Measurements from ENCODE around the gene IFT81.
"Not testable (repeated sequence)": the region's sequence is repeated elsewhere in the genome, so short reads cannot be mapped to it uniquely, and the experiment has no call there.

Gene IFT81

DNA sequence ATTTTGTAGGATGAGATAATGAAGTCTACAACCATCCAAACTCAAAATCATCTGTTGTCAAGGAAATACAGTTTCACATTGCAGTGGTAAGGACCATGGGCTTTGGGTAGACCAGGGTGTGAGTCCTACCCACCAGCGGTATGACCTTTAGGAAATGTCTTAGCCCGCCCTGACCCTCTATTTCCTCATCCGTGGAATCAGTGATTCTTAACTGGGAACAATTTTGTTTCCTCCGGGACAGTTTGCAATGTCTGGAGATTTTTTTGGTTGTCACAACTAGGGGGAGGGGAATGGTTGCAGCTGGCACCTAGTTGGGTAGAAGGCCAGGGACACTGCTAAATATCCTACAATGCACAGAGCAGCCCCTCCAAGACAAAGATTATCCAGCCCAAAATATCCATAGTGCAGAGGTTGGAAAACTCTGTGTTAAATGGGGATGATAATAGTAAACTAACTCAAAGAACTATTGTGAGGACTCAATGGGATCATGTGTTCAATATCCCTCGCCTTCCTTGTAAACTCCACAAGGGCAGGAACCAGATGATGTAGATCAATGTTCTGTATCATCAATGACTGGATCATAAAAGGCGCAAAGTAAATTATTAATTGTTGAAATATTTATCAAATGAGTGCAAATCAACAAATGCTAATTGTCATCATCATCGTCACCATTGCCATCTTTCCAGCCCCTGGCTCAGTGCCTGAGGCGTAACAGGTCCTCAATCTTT lies 15.7 kb upstream of the IFT81 start:
- no peak for DNase-seq

- DNase-seq: no peak
Measured at GRCh38 chr12:110109037-110109836, 14.9 kb upstream of the IFT81 start.

DNA sequence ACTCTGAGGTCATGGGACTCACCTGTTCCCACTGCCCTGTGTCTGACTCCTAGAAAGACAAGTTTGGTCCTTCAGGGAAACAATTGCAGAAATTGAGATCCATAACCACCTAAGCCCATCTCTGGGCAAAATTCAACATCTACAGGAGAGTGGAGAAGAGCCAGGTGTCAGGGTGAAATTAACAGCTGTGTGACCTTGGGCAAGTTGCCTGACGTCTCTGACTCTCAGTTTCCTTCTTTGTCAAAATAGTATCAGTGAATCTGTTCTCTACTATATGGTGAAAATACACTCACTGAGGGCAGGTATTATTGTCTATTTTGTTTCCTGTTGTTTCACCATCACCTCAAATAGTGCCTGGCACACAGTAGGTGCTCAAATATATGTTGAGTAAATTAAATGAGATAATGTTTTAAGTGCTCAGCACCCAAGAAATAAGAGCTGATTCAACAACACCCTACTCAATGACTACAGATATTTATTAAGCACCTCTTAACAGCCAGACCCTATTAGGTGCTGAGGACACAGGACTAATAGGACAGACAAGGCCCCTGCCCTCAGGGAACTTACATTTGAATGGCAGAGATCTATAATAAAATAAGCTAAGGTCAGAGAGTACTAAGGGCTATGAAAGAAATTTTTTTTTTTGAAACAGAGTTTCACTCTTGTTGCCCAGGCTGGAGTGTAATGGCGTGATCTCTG lies 14.2 kb upstream of the IFT81 start:
- DNase-seq: no peak

DNA sequence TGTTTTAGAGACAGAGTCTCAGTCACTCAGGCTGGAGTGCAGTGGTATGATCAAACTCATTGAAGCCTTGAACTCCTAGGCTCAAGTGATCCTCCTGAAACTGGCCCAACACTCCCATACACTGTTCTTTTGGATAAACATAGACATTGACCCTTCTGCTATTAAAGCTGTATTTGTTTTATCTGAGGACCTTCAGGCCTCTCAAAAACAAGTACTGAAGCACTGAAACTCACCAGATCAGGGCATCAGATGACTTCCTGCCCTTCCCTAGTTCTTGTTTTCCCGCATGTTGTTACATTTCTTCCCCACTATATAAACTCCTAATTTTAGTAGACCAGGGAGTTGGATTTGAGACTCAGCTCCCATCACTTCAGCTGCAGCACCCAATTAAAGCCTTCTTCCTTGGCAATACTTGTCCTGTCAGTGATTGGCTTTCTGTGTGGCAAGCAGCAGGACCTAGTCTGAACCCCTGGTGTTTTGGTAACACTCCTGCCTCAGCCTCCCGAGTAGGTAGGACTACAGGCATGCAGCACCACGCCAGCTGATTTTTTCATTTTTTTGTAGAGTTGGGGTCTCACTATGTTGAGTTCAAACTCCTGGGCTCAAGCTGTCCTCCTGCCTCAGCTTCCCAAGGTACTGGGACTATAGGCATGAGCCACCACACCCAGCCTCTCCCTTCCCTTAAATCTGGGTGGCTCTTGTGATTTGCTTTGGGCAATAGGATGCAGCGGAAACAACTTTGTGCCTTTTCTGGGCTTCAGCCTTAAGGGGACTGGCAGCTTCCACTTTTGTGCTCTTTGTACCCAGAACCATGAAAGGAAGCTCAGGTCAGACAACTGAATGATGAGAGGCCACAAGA lies 12.5 kb upstream of the IFT81 start:
- no peak for DNase-seq

GRCh38 chr12:110112335-110112660 lies 11.9 kb upstream of the IFT81 start:
- DNase-seq: no peak

GRCh38 chr12:110114528-110114937 lies 9.6 kb upstream of the IFT81 start:
- DNase-seq: no peak

DNA sequence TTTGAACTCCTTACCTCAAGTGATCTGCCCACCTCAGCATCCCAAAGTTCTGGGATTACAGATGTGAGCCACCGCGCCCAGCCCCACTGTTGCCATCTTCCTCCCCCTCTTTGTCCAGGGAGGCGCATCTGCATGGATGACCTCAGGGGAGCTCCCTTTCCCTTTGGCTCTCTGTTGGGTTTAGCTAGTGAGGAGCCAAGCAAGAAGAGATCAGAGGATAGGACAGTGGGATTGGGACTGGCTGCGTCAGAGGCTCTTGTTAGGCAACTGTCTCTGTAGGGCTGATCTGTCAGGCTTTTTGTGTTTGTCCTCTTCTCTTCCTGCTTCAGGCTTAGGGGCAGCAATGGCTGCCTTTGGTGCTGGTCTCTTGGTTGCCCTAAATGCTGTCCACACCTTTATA lies 8.5 kb upstream of the IFT81 start:
- no peak for DNase-seq

- no peak for DNase-seq
Measured at GRCh38 chr12:110116623-110117022, 7.5 kb upstream of the IFT81 start.

- not testable (repeated sequence) for DNase-seq
Measured at GRCh38 chr12:110117210-110117609, 6.9 kb upstream of the IFT81 start.

GRCh38 chr12:110117956-110118685 lies 6.0 kb upstream of the IFT81 start:
- peak; percentile 51 for DNase-seq

DNA sequence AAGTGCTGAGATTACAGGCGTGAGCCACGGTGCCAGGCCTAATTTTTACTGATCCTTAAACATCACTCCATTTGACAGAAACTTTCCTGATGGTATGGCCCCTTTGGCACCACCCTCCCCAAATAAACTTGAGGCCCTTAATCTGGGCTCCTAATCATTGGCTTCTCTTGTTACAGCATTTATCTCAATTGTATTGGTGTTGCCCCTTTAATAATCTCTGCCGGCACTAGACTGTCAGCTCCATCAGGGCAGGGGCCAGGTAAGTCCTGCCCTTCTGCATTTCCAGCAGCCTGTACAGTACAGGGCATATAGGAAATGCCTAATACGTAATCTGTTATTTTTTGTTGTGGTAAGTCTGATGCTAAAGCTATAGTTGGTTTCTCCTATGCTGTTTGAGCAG lies 1.2 kb upstream of the IFT81 start:
- DNase-seq: no peak

GRCh38 chr12:110123919-110124268 lies 263 bp upstream of the IFT81 start:
- no peak for DNase-seq

DNA sequence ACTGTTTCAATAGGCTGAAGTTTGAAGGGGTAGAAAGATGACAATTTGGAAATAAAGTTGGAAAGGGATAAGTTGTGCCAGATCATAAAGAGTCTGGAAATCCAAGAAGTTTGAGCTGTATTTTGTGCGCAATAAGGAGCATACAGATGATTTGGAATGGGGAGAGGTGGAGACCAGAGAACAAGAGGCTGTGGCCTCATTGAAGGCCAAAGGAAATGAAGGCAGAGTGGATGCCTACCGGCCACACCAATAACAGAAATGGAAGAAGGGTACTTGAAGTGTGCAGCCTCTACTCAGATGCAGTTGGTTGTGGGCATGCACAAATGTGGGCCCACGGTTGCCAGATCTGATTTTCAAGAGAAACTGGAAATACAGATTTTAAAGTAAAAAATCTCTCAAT lies 2.4 kb downstream of the IFT81 start:
- DNase-seq: no peak

DNA sequence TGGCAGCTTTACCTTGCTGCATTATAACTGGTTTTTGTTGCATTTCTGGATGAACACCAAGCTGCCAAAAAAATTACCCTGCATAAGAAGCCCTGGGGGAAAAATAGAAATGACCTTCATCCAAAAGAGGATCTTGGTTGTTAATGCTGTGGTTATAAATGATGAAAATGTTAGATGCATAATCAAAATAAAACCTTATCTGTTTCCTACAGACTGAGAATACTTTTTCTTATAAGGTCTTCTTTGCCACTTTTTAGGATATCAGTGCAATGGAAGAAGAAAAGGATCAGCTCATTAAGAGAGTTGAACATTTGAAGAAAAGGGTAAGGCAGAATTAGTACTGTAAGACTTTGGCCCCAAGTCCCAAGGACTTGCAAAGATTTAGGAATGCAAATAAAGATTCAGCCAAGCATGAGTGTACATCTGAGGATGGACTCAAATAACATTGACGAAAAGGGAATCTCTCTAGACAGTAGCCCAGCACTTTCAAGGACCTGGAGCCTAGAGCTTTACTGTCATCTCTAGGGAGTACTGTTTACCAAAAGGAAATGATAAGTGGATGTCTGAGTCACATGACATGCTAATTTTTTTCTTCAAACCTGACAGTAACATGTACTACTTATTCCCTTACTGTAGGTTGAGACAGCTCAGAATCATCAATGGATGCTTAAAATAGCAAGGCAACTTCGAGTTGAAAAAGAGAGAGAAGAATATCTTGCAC lies 10.7 kb downstream of the IFT81 start:
- DNase-seq: no peak

DNA sequence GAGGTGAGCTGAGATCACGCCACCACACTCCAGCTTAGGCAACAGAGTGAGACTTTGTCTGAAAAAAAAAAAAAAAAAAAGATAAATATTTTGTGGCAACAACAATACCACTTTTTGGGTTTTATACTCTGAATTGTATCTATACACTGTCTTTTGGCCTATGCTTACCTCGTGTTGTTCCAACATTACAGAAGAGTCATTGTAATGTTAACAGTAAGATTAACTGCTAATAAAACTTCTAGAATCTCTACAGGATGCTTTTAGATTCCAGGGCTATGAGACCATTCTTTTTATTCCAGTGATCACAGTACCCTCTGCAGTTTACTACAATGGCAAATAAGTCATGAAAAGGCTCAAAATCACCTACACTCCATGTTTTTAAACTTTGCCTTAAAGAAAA lies 11.6 kb downstream of the IFT81 start:
- no peak for DNase-seq

DNA sequence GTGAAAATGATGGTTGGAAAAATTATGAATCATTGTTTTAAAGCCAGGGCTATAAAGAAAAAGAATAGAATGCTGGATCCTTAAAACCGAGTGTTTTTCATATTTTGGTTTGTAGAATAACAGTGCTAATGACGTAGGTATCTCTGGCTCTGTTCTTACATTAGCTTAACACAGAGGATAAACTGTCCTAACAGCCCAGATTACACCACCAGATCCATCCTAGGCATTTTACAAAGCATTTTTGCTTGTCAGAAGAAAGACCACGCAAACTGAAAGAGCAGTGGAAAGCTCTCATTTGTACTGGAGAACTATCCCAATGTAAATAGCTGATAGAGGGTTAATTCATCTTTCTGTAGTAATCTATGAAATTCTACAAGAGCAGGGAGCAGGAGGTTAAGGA lies 13.6 kb downstream of the IFT81 start:
- no peak for DNase-seq

- no peak for DNase-seq
Measured at GRCh38 chr12:110141389-110141788, 17.2 kb downstream of the IFT81 start.

DNA sequence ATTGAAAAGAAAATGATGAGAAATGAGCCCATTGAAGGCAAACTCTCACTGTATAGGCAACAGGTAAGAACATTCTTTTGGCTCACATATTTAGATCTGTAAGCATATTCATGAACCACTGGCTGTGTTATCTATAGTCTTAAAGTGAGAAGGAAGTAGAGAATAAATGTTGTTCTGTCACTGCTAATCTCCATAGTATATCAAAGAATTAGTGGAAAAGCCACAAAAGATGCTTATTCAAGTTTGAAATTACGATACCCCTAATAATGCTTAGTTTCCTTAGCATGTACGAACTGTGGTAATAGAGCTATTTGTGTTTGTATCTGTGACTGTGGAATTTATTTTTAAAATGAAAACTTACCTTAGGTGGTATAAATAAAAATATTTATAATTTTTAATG lies 22.8 kb downstream of the IFT81 start:
- DNase-seq: no peak

GRCh38 chr12:110149086-110149660 lies 25.0 kb downstream of the IFT81 start:
- no peak for DNase-seq

- DNase-seq: no peak
Measured at GRCh38 chr12:110156766-110157165, 32.6 kb downstream of the IFT81 start.

- no peak for DNase-seq
Measured at GRCh38 chr12:110157539-110157938, 33.4 kb downstream of the IFT81 start.

Measured in NCI-H146 (cell line).